RWPE1 (cell line): ENCODE measurements around the gene COPG1.

ENCODE experiments used
- CTCF ChIA-PET: fragments of 350-600 bp; sonication (Branson Sonifier 250); formaldehyde crosslinking; extraction: SDS; loops from one replicate; lab custom pipeline; 2021; lab: Yijun Ruan, JAX
- POLR2A ChIA-PET: fragments of 400-600 bp; formaldehyde crosslinking; extraction: SDS; loops from one replicate; lab custom pipeline; 2020; ENCODE audit warnings: antibody characterized with exemption; ENCODE audit not compliant: low non-redundant PET; lab: Yijun Ruan, JAX
- DNase-seq: peaks from one replicate; pipeline ENCODE4 v3.0.0; 2012; ENCODE audit warnings: low spot score
- H3K27ac ChIP-seq: fragments of 450-650 bp; 2 replicates; pipeline ENCODE4 v1.5.1; 2017
- CTCF ChIP-seq: fragments of 450-650 bp; conservative IDR thresholded peaks from 2 replicates; pipeline ENCODE4 v1.5.1; 2017; ENCODE audit warnings: low read depth, mild to moderate bottlenecking

The COPG1 gene

GRCh38 chr3:129313665-129314385 is 64.4 kb downstream of the COPG1 start:
- DNase-seq, result no peak
- H3K27ac ChIP-seq, result peak overlapping the region; percentile 89
- POLR2A ChIA-PET, result interaction anchor here (0.8 kb wide), 1 partner anchor 35 kb away, joined by 3 read pairs; no protein-coding TSS in a partner anchor
- CTCF ChIA-PET, result no interaction called here
- no peak for TF ChIP-seq CTCF

GRCh38 chr3:129314386-129315222 is 65.2 kb downstream of the COPG1 start:
- TF ChIP-seq CTCF, result no peak; the same call in 1 of the 2 replicates
- H3K27ac ChIP-seq, result peak overlapping the region; percentile 89
- DNase-seq, result peak; percentile 85
- CTCF ChIA-PET, result interaction anchor here (0.6 kb wide), 1 partner anchor 345 kb away, joined by 5 read pairs; no protein-coding TSS in a partner anchor
- POLR2A ChIA-PET, result interaction anchor here (0.5 kb wide), 1 partner anchor 457 kb away, joined by 8 read pairs; no protein-coding TSS in a partner anchor

GRCh38 chr3:129315223-129315997 is 66.0 kb downstream of the COPG1 start:
- ChIA-PET CTCF (interaction anchor here (0.5 to 1.9 kb wide), 6 partner anchors 10 to 345 kb away, joined by 3 to 6 read pairs (median 4); partner anchors contain the start of gene IFT122), POLR2A (interaction anchor here (0.6 to 1.4 kb wide), 2 partner anchors 69 to 94 kb away, joined by 4 to 6 read pairs; no protein-coding TSS in a partner anchor)
- TF ChIP-seq CTCF, result no peak
- DNase-seq, result no peak
- peak overlapping the region; percentile 89 for H3K27ac ChIP-seq

- no peak for TF ChIP-seq CTCF
- no peak for DNase-seq
- POLR2A ChIA-PET, result interaction anchor here (0.6 to 1.4 kb wide), 3 partner anchors 67 to 94 kb away, joined by 3 to 6 read pairs (median 4); partner anchors contain the start of gene COPG1
- CTCF ChIA-PET, result interaction anchor here (0.5 to 1.9 kb wide), 7 partner anchors 11 to 346 kb away, joined by 3 to 6 read pairs (median 3); partner anchors contain the start of gene IFT122
- peak overlapping the region; percentile 89 for H3K27ac ChIP-seq
Observed at GRCh38 chr3:129315998-129316247, 66.5 kb downstream of the COPG1 start.

- CTCF ChIA-PET, result interaction anchor here (0.5 to 1.9 kb wide), 13 partner anchors 10 to 391 kb away, joined by 3 to 6 read pairs (median 3); partner anchors contain the start of gene IFT122
- H3K27ac ChIP-seq, result peak overlapping the region; percentile 89
- peak; percentile 86 for DNase-seq
- TF ChIP-seq CTCF, result peak; percentile 79
- POLR2A ChIA-PET, result interaction anchor here (0.6 to 1.4 kb wide), 4 partner anchors 33 to 95 kb away, joined by 3 to 6 read pairs (median 5); partner anchors contain the start of gene COPG1
Observed at GRCh38 chr3:129316248-129317013, 67.0 kb downstream of the COPG1 start.
